GM12878 (cell line): ENCODE data around the gene PPP1R37. TPM values are rescaled to one million over a fixed set of nuclear protein-coding genes. Genes with fewer than 3 reads are reported as not detected.

ENCODE experiments used
- ATAC-seq: fragments of 200-7000 bp; cut with Tn5 transposase; 3 replicates; pipeline ENCODE4 v1.9.1; 2020; ENCODE audit warnings: mild to moderate bottlenecking, moderate library complexity
- BruUV-seq: library from RNA; stranded (reverse); fragments of 400-500 nt; replicated peaks from 2 replicates; lab custom pipeline; 2021; lab: Mats Ljungman, UMichigan
- CTCF ChIA-PET: fragments of 300-600 bp; sonication (Branson Sonifier 250); formaldehyde crosslinking; extraction: SDS; loops from one replicate; lab custom pipeline; 2021; ENCODE audit warnings: inconsistent platforms; lab: Yijun Ruan, JAX
- POLR2A ChIA-PET: fragments of 350-600 bp; formaldehyde crosslinking; extraction: SDS; loops from one replicate; lab custom pipeline; 2021; ENCODE audit warnings: inconsistent platforms; lab: Charles Lee
- RAD21 ChIA-PET: fragments of 300-600 bp; sonication (Branson Sonifier 250); formaldehyde crosslinking; loops from one replicate; lab custom pipeline; 2023; ENCODE audit warnings: antibody characterized with exemption; ENCODE audit not compliant: unreplicated experiment; lab: Charles Lee
- SMC1A ChIA-PET: fragments of 300-600 bp; sonication (Branson Sonifier 250); formaldehyde crosslinking; loops from one replicate; lab custom pipeline; 2023; ENCODE audit not compliant: unreplicated experiment, uncharacterized antibody; lab: Charles Lee
- DNase-seq: peaks from one replicate; pipeline ENCODE4 v3.0.0-alpha.2; 2011; ENCODE audit warnings: low read depth, low spot score
- FAIRE-seq: peaks from 3 replicates; lab custom pipeline; 2011; peaks lifted over from hg19 to GRCh38; lab: Jason Lieb, UNC
- H2AFZ ChIP-seq: 2 replicates; pipeline ENCODE4 v1.6.0; 2011; ENCODE audit warnings: low read depth, low read length, control low read depth; ENCODE audit not compliant: control insufficient read depth
- H3K27ac ChIP-seq: 2 replicates; pipeline ENCODE4 v1.5.1; 2011; ENCODE audit warnings: control low read depth; ENCODE audit not compliant: control insufficient read depth, insufficient read depth
- H3K27me3 ChIP-seq, 2 experiments: replicated peaks in 1 of 2; 2 replicates each; pipeline versions ENCODE4 v1.6.0 to v1.6.1; 2011; ENCODE audit warnings: low read length in 1 of 2; ENCODE audit not compliant: control insufficient read depth in 2 of 2, insufficient read depth in 2 of 2
- H3K36me3 ChIP-seq, 2 experiments: 2 replicates each; pipeline ENCODE4 v1.5.1; 2011; ENCODE audit warnings: low read length in 1 of 2; ENCODE audit not compliant: control insufficient read depth in 2 of 2, insufficient read depth in 2 of 2
- H3K4me1 ChIP-seq: 2 replicates; pipeline ENCODE4 v1.6.1; 2011; ENCODE audit warnings: mild to moderate bottlenecking, low read length, moderate library complexity, mixed read lengths; ENCODE audit not compliant: control insufficient read depth, insufficient read depth
- H3K4me2 ChIP-seq: 2 replicates; pipeline ENCODE4 v1.6.0; 2011; ENCODE audit warnings: control low read depth; ENCODE audit not compliant: control insufficient read depth, insufficient read depth
- H3K4me3 ChIP-seq: fragments of 200-600 bp; sonication (generic); 2 replicates; pipeline ENCODE4 v1.5.1; 2016
- H3K79me2 ChIP-seq: 2 replicates; pipeline ENCODE4 v1.6.0; 2011; ENCODE audit warnings: low read length; ENCODE audit not compliant: control insufficient read depth, insufficient read depth
- H3K9ac ChIP-seq: 2 replicates; pipeline ENCODE4 v1.8.0; 2011; ENCODE audit warnings: low read length, control low read depth, mixed read lengths; ENCODE audit not compliant: control insufficient read depth, insufficient read depth
- H3K9me3 ChIP-seq: replicated peaks from 3 replicates; pipeline ENCODE4 v1.5.1; 2011; ENCODE audit warnings: mild to moderate bottlenecking, low read length; ENCODE audit not compliant: control insufficient read depth, insufficient read depth
- H4K20me1 ChIP-seq: 2 replicates; pipeline ENCODE4 v1.6.0; 2011; ENCODE audit not compliant: control insufficient read depth, insufficient read depth
- MLLT1 ChIP-seq: fragments of 450-650 bp; IDR thresholded peaks from 2 replicates; pipeline ENCODE4 v1.6.1; 2016; ENCODE audit warnings: mild to moderate bottlenecking
- SMAD5 ChIP-seq: IDR thresholded peaks from 2 replicates; pipeline ENCODE4 v1.6.1; 2016; ENCODE audit warnings: antibody characterized with exemption, low read depth
- ZBTB40 ChIP-seq: fragments of 450-650 bp; IDR thresholded peaks from 2 replicates; pipeline ENCODE4 v1.6.1; 2016; ENCODE audit warnings: mild to moderate bottlenecking, moderate library complexity, borderline replicate concordance
- WGBS: methylation state at CpG from one replicate; pipeline ENCODE4 v1.1.6; 2016; ENCODE audit warnings: low lambda C conversion rate; ENCODE audit not compliant: insufficient replicate concordance, insufficient coverage; ENCODE audit errors: missing lambda C conversion rate; 5-methylcytosine and 5-hydroxymethylcytosine counted together
- in situ Hi-C: fragments of 300-500 bp; cut with MboI; formaldehyde crosslinking; loops from 9 replicates; pipeline ENCODE4 v1.14.3; 2018; ENCODE audit warnings: mixed read lengths
- intact Hi-C: fragments of 100-400 bp; cut with micrococcal nuclease; formaldehyde crosslinking; loops from one replicate; pipeline ENCODE4 v1.14.2; 2022; ENCODE audit not compliant: unreplicated experiment
- polyA plus RNA-seq, 11 experiments: library from polyadenylated mRNA; depleted of rRNA in 4 of 11; unstranded in 6 of 11; stranded (reverse) in 5 of 11; fragments of >200 nt; fragmentation: Nextera tagmentation in 4 of 11; fragmentation: Illumina TruSeq in 1 of 11; extraction: Ambion mirVana in 4 of 11; extraction: Trizol in 1 of 11; gene quantifications; 1 replicate in 1 of 11; 2 replicates in 10 of 11; pipeline versions ENCODE4 v1.2.1 to v1.2.3, GENCODE V29; 2011 to 2016; ENCODE audit warnings: inconsistent platforms in 2 of 11, missing spikeins in 2 of 11, low read depth in 1 of 11
- total RNA-seq, 4 experiments: library from RNA; depleted of rRNA in 3 of 4; stranded (reverse); fragments of >200 nt in 3 of 4; fragmentation: Illumina TruSeq in 1 of 4; extraction: Trizol in 1 of 4; gene quantifications; 2 replicates each; pipeline versions ENCODE4 v1.2.1 to v1.2.3, GENCODE V29; 2013 to 2021

Gene PPP1R37
- total and polyA plus RNA-seq, 10 of the 15 experiments (the other 5 are each of a cell fraction or from before 2014, with no cell fraction given): 0.09 to 21.3 (median 5.1) TPM; not detected in 1

- H4K20me1 ChIP-seq: no peaks in the 10 kb centered on the region; the same call in 1 of the 2 replicates
- H3K4me3 ChIP-seq: peak overlapping the region; percentile 100
- POLR2A ChIA-PET: interaction anchor here (0.6 to 1.9 kb wide), 4 partner anchors 35 to 101 kb away, joined by 3 to 5 read pairs (median 4); partner anchors contain the start of genes BLOC1S3 and TRAPPC6A
- TF ChIP-seq ZBTB40: peak; percentile 42; the same call in 1 of the 2 replicates
- peak; percentile 96 for TF ChIP-seq MLLT1
- TF ChIP-seq SMAD5: no peak
- WGBS: 69% methylated on average over 15 of the region's 15 CpGs
- peaks cover 73% of the 10 kb centered on the region for H3K79me2 ChIP-seq
- H3K4me1 ChIP-seq: peaks cover 25% of the 10 kb centered on the region
- SMC1A ChIA-PET: interaction anchor here (1.0 kb wide), 1 partner anchor 75 kb away, joined by 3 read pairs; no protein-coding TSS in a partner anchor
- DNase-seq (no peak), ATAC-seq (no peak), FAIRE-seq (no peak)
- RAD21 ChIA-PET: no interaction called here
- H2AFZ ChIP-seq: no peak overlapping the region; the same call in 1 of the 2 replicates
- H3K36me3 ChIP-seq: peaks cover 4 to 17% of the 10 kb centered on the region in 2 experiments; a peak in 3 of 4 replicates
- in situ Hi-C loops (no loop called here), intact Hi-C loops (loop anchor here (5.0 to 10.0 kb wide), 3 partner anchors 60 to 398 kb away; partner anchors contain the start of genes BLOC1S3 and TRAPPC6A)
- no TSS peak for BruUV-seq
- no peaks in the 10 kb centered on the region for H3K9me3 ChIP-seq
- H3K4me2 ChIP-seq: peak overlapping the region; percentile 60
- peak overlapping the region; percentile 45 for H3K9ac ChIP-seq
- CTCF ChIA-PET: interaction anchor here (1.1 kb wide), 1 partner anchor 48 kb away, joined by 4 read pairs; no protein-coding TSS in a partner anchor
- H3K27me3 ChIP-seq: no peaks in the 10 kb centered on the region
- peak overlapping the region; percentile 86; the same call in 1 of the 2 replicates for H3K27ac ChIP-seq
Measured at GRCh38 chr19:45076851-45077730, 15.9 kb upstream of the PPP1R37 start.
